Upper lobe of right lung (tissue), 1 donor: ENCODE measurements around the gene NUDT3. TPM values are rescaled to one million over a fixed set of nuclear protein-coding genes. Genes with fewer than 3 reads are reported as not detected.
"Not testable (repeated sequence)": the region's sequence is repeated elsewhere in the genome, so short reads cannot be mapped to it uniquely, and the experiment has no call there.

Source experiments
- ATAC-seq: fragments of 200-7000 bp; cut with Tn5 transposase; one replicate; pipeline ENCODE4 v1.9.1; 2020; ENCODE audit warnings: mild to moderate bottlenecking, moderate library complexity
- DNase-seq: peaks from one replicate; pipeline ENCODE4 v3.0.0-alpha.2; 2020
- H3K27ac ChIP-seq: fragments of 200-600 bp; one replicate; pipeline ENCODE4 v1.8.0; 2022
- H3K27me3 ChIP-seq: fragments of 200-600 bp; one replicate; pipeline ENCODE4 v1.8.0; 2022; ENCODE audit warnings: mild to moderate bottlenecking
- H3K36me3 ChIP-seq: fragments of 200-600 bp; one replicate; pipeline ENCODE4 v1.8.0; 2022
- H3K4me1 ChIP-seq: fragments of 200-600 bp; one replicate; pipeline ENCODE4 v1.8.0; 2022
- H3K4me3 ChIP-seq: fragments of 200-600 bp; one replicate; pipeline ENCODE4 v1.8.0; 2022; ENCODE audit warnings: mild to moderate bottlenecking
- H3K9me3 ChIP-seq: fragments of 200-600 bp; one replicate; pipeline ENCODE4 v1.8.0; 2022
- CTCF ChIP-seq: fragments of 200-600 bp; IDR thresholded peaks from one replicate; pipeline ENCODE4 v1.8.0; 2022; ENCODE audit warnings: antibody characterized with exemption
- intact Hi-C: fragments of 100-400 bp; cut with DNase I; formaldehyde crosslinking; loops from one replicate; pipeline ENCODE4 v1.11.0; 2022
- total RNA-seq: library from RNA; stranded (reverse); fragmentation: NEBNext Ultra II Directional; extraction: Animal tissue kit (Norgen Biotek cat#: 25700); gene quantifications from one replicate; pipeline ENCODE4 v1.2.1, GENCODE V29; 2021
- donor health status: DM: no; HTN: yes; CAD: no; lungs with severe emphysema.

NUDT3 gene
- total RNA-seq, 1 donor from 2014 or later: 29.1 TPM

- Histone ChIP-seq H3K36me3 (peaks cover 16% of the 10 kb centered on the region), H3K4me3 (no peak overlapping the region), H3K27ac (no peak overlapping the region), H3K9me3 (no peaks in the 10 kb centered on the region), H3K4me1 (peaks cover 28% of the 10 kb centered on the region), H3K27me3 (no peaks in the 10 kb centered on the region)
- no peak for DNase-seq
- TF ChIP-seq CTCF: no peak
- intact Hi-C loops: loop anchor here (10.0 kb wide), 1 partner anchor 169 kb away; no protein-coding TSS in a partner anchor
- ATAC-seq: no peak
These were observed 146.3 kb downstream of the NUDT3 start for GRCh38 chr6:34246249-34246562.

- intact Hi-C loops: loop anchor here (10.0 kb wide), 1 partner anchor 169 kb away; no protein-coding TSS in a partner anchor
- not testable (repeated sequence) for H3K27me3 ChIP-seq, H3K9me3 ChIP-seq, DNase-seq, H3K27ac ChIP-seq, H3K4me3 ChIP-seq, ATAC-seq
- Histone ChIP-seq H3K36me3 (peaks cover 19% of the 10 kb centered on the region), H3K4me1 (peaks cover 28% of the 10 kb centered on the region)
These were observed 146.7 kb downstream of the NUDT3 start for GRCh38 chr6:34245761-34246140.

GRCh38 chr6:34245032-34245760 is 147.3 kb downstream of the NUDT3 start:
- Histone ChIP-seq H3K36me3 (peaks cover 23% of the 10 kb centered on the region), H3K4me1 (peaks cover 28% of the 10 kb centered on the region)
- not testable (repeated sequence) for H3K9me3 ChIP-seq, H3K27me3 ChIP-seq, ATAC-seq, H3K27ac ChIP-seq, H3K4me3 ChIP-seq, DNase-seq
- intact Hi-C loops: loop anchor here (10.0 kb wide), 1 partner anchor 170 kb away; no protein-coding TSS in a partner anchor

- Histone ChIP-seq H3K4me3 (no peak overlapping the region), H3K9me3 (no peaks in the 10 kb centered on the region), H3K4me1 (peaks cover 21% of the 10 kb centered on the region), H3K27ac (no peak overlapping the region), H3K36me3 (peaks cover 23% of the 10 kb centered on the region), H3K27me3 (no peaks in the 10 kb centered on the region)
- intact Hi-C loops: loop anchor here (10.0 kb wide), 1 partner anchor 171 kb away; no protein-coding TSS in a partner anchor
- ATAC-seq (peak; percentile 20), DNase-seq (peak; percentile 74)
- TF ChIP-seq CTCF: peak; percentile 14
These were observed 148.3 kb downstream of the NUDT3 start for GRCh38 chr6:34243901-34244884.

DNA sequence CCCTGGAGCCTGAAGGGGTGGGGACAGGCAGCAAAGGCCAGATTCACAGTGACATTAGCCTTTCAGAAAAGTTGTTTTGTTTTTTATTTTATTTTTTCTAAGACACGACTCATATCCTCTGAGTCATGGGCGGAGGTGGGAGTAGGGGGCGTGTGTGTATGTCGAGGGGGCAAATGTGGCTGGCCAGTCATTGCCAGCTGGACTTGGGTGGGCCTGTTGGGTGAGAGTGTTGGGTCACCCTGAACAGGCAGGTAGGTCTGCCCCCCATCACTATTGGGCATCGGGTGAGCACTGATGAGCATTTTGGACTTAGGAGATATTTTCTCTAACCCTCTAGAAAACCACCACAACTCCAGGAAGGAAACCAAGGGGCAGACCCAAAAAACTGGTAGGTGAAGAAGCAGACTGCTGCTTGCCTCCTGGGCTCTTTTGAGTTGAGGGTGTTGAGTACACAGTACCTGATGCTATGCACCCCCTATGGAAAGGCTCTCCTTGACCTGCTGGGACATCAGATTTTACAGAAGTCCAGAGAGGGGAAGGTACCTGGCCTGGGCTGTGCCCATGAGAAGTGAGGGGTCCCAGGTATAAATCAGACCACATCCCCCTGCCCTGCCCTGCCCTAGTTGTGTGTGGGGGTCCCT is 149.2 kb downstream of the NUDT3 start:
- Histone ChIP-seq H3K9me3 (no peaks in the 10 kb centered on the region), H3K27me3 (no peaks in the 10 kb centered on the region), H3K4me1 (peaks cover 20% of the 10 kb centered on the region), H3K36me3 (peaks cover 23% of the 10 kb centered on the region), H3K27ac (no peak overlapping the region), H3K4me3 (no peak overlapping the region)
- ATAC-seq (no peak), DNase-seq (peak; percentile 15)
- TF ChIP-seq CTCF: no peak
- intact Hi-C loops: loop anchor here (10.0 kb wide), 1 partner anchor 172 kb away; no protein-coding TSS in a partner anchor
